NCI-H1694 (cell line): Measurements from ENCODE around the gene LAMC1.

ENCODE experiments used
- DNase-seq: peaks from one replicate; lab custom pipeline; 2025; lab: John Stamatoyannopoulos, UW

Gene LAMC1

DNA sequence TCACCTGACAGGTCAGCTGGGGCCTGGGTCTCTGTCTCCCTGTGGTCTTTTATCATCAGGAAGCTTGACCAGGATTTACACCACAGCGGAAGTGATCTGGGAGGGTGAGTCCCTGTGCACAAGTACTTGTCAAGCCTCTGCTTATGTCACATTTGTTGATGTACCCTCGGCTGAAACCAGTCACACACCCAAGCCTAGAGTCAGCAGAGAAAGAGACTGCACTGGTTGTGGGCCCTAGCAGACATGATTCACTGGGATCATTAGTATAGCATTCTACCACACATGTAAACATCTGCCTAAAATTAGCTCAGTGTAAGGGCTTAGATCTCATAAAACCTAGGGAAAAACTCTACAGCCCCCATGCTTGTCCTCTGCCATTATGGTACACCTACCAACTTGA, 83.5 kb downstream of the LAMC1 start:
- DNase-seq: no peak

- DNase-seq: no peak
These were observed 87.2 kb downstream of the LAMC1 start for GRCh38 chr1:183110326-183110880.

- no peak for DNase-seq
These were observed 91.2 kb downstream of the LAMC1 start for GRCh38 chr1:183114441-183114840.

DNA sequence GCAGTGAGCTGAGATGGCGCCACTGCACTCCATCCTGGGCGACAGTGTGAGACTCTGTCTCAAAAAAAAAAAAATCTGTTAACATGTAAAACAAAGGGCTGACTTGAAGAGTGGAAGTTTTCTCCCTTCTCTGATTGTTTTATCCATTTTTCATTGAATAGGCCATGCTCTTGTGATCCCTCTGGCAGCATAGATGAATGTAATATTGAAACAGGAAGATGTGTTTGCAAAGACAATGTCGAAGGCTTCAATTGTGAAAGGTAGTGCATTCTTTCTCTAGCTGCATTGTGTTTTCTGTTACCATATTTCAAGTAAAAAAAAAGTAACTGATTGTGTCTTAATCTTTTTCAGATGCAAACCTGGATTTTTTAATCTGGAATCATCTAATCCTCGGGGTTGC, 93.2 kb downstream of the LAMC1 start:
- no peak for DNase-seq

DNA sequence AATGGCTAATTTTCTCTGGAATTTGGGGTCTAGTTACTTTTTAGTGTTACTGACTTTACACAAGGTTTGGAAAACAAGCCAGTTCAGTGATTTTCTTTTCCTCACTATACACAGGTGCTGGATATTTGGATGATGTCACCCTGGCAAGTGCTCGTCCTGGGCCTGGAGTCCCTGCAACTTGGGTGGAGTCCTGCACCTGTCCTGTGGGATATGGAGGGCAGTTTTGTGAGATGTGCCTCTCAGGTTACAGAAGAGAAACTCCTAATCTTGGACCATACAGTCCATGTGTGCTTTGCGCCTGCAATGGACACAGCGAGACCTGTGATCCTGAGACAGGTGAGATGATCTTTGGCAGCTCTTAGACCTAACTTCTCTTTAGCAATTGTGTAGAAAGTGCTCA, 98.4 kb downstream of the LAMC1 start:
- no peak for DNase-seq

GRCh38 chr1:183124259-183124658, 101.0 kb downstream of the LAMC1 start:
- DNase-seq: no peak

DNA sequence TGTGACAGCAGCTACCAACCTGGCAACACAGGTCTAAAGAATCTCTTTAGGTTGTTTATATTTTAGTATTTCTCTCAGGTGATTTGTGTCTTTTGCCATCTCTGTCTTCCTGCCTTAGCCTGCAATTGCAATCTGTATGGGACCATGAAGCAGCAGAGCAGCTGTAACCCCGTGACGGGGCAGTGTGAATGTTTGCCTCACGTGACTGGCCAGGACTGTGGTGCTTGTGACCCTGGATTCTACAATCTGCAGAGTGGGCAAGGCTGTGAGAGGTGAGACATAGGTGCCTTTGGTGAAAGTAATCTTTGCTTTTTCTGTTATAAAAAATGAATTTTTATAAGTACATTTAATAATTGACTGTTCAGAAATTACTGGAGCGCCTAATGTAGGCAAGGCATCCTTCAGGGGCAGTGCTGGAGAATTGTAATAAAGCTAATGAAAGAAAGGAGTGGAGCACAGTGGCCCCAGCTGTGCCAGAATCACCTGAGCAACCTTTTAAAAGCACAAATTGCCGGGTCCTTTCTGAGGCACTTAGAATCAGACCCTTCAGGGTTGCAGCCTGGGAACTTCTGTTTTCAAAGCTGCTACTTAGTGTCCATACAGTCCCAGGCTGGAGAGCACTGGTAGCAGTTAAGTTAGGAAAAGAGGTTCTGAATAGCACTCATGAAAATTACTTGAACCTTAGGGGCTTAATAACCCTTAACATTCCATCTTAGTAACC, 102.2 kb downstream of the LAMC1 start:
- DNase-seq: no peak

DNA sequence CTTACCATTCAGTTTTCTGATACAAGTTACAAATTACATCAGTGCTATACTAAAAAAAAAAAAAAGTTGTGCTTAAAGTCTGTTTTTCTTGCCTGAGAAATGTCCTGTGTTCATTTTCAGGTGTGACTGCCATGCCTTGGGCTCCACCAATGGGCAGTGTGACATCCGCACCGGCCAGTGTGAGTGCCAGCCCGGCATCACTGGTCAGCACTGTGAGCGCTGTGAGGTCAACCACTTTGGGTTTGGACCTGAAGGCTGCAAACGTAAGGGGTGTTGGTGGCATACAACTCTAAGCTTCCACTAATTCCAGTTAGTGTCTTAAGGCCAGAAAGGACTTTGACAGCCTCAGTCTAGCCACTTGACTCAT, 102.8 kb downstream of the LAMC1 start:
- no peak for DNase-seq

- DNase-seq: no peak
These were observed 103.3 kb downstream of the LAMC1 start for GRCh38 chr1:183126528-183126927.

DNA sequence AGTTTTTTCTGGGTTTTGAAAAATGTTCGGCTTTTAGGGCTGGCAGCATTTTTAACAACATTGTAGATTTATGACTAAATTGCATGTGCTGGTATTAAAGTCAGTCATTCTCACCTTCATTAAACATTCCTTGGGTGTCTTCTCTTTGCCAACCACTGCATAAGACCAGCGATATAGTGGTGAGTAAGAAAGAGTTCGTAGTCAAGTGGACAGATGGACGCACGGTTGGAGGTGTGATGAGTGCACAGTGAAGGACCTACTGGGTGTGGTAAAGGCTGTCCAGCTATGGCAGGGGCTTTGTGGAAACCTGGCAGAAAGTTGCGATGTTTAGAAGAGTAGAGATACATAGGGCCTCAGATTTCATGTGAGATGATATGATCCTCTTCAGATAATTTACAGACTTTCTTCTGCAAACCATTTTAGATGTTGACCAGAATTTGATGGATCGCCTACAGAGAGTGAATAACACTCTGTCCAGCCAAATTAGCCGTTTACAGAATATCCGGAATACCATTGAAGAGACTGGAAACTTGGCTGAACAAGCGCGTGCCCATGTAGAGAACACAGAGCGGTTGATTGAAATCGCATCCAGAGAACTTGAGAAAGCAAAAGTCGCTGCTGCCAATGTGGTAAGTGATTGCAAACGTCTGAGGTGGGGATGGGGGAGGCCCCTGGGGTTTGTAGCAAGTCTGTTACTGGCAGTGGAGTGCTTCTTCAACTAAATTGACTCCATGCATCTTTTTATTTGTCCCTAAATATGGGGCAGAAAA, 106.9 kb downstream of the LAMC1 start:
- DNase-seq: no peak

- no peak for DNase-seq
These were observed 107.9 kb downstream of the LAMC1 start for GRCh38 chr1:183131166-183131565.

DNA sequence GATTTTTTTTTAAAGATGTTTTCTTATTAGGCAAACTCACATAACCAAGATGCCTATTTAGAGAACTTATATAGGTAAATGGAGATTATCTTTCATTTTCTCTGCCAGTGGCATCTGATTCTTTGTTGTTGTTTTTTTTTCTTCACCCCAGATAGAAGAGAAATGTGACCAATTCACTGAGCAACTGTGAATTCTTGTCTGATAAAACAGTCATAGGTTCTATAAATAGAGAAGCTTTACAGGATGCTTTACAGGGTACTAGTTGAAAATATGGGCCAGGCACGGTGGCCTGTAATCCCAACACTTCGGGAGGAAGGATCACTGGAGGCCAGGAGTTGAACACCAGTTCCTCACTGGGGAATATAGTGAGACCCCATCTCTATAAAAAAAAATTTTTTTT, 112.1 kb downstream of the LAMC1 start:
- DNase-seq: no peak

DNA sequence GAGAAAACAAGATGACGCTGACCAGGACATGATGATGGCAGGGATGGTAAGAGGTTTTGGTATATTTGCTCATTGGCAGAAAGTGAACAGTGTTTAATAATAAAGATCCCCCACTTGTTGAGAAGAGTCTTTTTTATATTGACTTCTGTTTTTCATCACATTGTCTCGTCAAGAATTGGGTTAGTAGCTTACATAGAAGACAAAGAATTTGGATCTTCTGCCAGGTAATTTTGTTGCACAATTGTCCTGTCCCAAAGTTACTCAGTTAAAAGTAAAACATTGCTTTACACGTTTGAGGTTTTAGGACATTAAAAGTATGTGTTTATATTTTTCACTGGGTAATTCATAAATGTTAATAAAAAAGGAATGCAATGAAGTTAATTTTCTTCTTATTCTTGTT, 114.6 kb downstream of the LAMC1 start:
- DNase-seq: no peak

GRCh38 chr1:183138301-183138700, 115.1 kb downstream of the LAMC1 start:
- DNase-seq: no peak

GRCh38 chr1:183139281-183139942, 116.2 kb downstream of the LAMC1 start:
- DNase-seq: no peak

- DNase-seq: no peak
These were observed 117.4 kb downstream of the LAMC1 start for GRCh38 chr1:183140633-183141032.

GRCh38 chr1:183142171-183142570, 119.0 kb downstream of the LAMC1 start:
- no peak for DNase-seq

- no peak for DNase-seq
These were observed 120.5 kb downstream of the LAMC1 start for GRCh38 chr1:183143576-183144315.

- DNase-seq: no peak
These were observed 121.5 kb downstream of the LAMC1 start for GRCh38 chr1:183144752-183145151.

DNA sequence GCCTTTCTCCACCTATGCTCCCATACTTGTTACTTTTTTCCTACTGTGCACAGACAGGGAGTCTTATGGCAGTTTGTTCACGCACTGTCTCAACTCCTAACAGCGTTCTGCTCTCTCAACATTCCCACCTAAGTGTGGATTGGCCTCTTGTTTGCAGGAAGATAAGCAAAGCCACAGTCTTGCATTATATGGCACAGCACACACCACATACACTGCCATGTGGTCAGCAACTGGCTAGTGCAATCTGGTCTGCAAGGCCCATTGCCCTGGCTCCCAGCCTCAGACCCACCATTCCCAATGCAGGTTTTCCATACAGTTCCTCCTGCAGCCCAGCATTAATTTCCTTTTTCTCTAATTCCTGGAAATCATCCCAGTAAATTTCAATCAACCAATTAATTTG, 124.5 kb downstream of the LAMC1 start:
- no peak for DNase-seq

GRCh38 chr1:183148599-183148998, 125.4 kb downstream of the LAMC1 start:
- DNase-seq: no peak

DNA sequence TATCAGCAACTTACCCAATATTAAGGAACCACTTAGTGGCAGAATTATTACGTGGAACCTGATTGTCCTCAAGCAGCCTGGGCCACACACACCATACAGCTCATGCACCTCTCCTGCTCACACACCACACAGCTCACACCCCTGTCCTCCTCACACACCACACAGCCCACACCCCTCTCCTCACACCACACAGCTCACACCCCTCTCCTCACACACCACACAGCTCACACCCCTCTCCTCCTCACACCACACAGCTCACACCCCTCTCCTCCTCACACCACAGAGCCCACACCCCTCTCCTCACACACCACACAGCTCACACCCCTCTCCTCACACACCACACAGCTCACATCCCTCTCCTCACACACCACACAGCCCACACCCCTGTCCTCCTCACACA, 126.1 kb downstream of the LAMC1 start:
- no peak for DNase-seq
